Skeletal muscle satellite cell (primary cell): ENCODE results near the gene CDC14A.
"Not testable (repeated sequence)": the region's sequence is repeated elsewhere in the genome, so short reads cannot be mapped to it uniquely, and the experiment has no call there.

Experiments
- H3K27me3 ChIP-seq: 2 replicates; pipeline ENCODE4 v1.7.0; 2013; ENCODE audit warnings: low read length; ENCODE audit not compliant: control insufficient read depth, insufficient read depth
- H3K36me3 ChIP-seq: 2 replicates; pipeline ENCODE4 v1.7.0; 2013; ENCODE audit warnings: mild to moderate bottlenecking, control low read depth, low read length; ENCODE audit not compliant: insufficient read depth
- H3K4me1 ChIP-seq: 2 replicates; pipeline ENCODE4 v1.7.0; 2013; ENCODE audit warnings: low read length; ENCODE audit not compliant: control insufficient read depth, insufficient read depth
- H3K4me2 ChIP-seq: 2 replicates; pipeline ENCODE4 v1.7.0; 2013; ENCODE audit warnings: mild to moderate bottlenecking, low read length
- H3K4me3 ChIP-seq: 2 replicates; pipeline ENCODE4 v1.7.0; 2013; ENCODE audit warnings: low read length
- H3K9ac ChIP-seq: 2 replicates; pipeline ENCODE4 v1.7.0; 2013; ENCODE audit warnings: mild to moderate bottlenecking, low read depth, low read length, moderate library complexity
- H3K9me3 ChIP-seq: replicated peaks from 2 replicates; pipeline ENCODE4 v1.7.0; 2013; ENCODE audit warnings: mild to moderate bottlenecking, control low read depth, low read length

Gene CDC14A

GRCh38 chr1:100321100-100321493 is 31.2 kb upstream of the CDC14A start:
- H3K4me1 ChIP-seq: peaks cover 11% of the 10 kb centered on the region
- H3K4me2 ChIP-seq: no peak overlapping the region
- no peak overlapping the region for H3K4me3 ChIP-seq
- no peaks in the 10 kb centered on the region for H3K27me3 ChIP-seq
- no peaks in the 10 kb centered on the region for H3K36me3 ChIP-seq
- H3K9me3 ChIP-seq: no peaks in the 10 kb centered on the region
- H3K9ac ChIP-seq: no peak overlapping the region

- no peak overlapping the region for H3K9ac ChIP-seq
- H3K4me1 ChIP-seq: peaks cover 11% of the 10 kb centered on the region
- no peak overlapping the region for H3K4me3 ChIP-seq
Observed at GRCh38 chr1:100321506-100321905, 30.8 kb upstream of the CDC14A start.

GRCh38 chr1:100322436-100323211 is 29.7 kb upstream of the CDC14A start:
- H3K27me3 ChIP-seq: no peaks in the 10 kb centered on the region

More at GRCh38 chr1:100321506-100321905, 30.8 kb upstream of the CDC14A start:
- Histone ChIP-seq H3K4me2 (no peak overlapping the region), H3K36me3 (no peaks in the 10 kb centered on the region), H3K27me3 (no peaks in the 10 kb centered on the region), H3K9me3 (no peaks in the 10 kb centered on the region)

GRCh38 chr1:100323419-100324106 is 28.7 kb upstream of the CDC14A start:
- Histone ChIP-seq H3K4me2 (no peak overlapping the region), H3K27me3 (no peaks in the 10 kb centered on the region), H3K36me3 (no peaks in the 10 kb centered on the region), H3K9ac (no peak overlapping the region), H3K9me3 (no peaks in the 10 kb centered on the region), H3K4me1 (peaks cover 11% of the 10 kb centered on the region), H3K4me3 (no peak overlapping the region)

More at GRCh38 chr1:100322436-100323211, 29.7 kb upstream of the CDC14A start:
- Histone ChIP-seq H3K4me3 (no peak overlapping the region), H3K4me2 (no peak overlapping the region), H3K9ac (no peak overlapping the region), H3K4me1 (peaks cover 11% of the 10 kb centered on the region), H3K36me3 (no peaks in the 10 kb centered on the region), H3K9me3 (no peaks in the 10 kb centered on the region)

- Histone ChIP-seq H3K4me3 (no peak overlapping the region), H3K4me1 (peaks cover 11% of the 10 kb centered on the region), H3K4me2 (no peak overlapping the region), H3K36me3 (no peaks in the 10 kb centered on the region), H3K9me3 (no peaks in the 10 kb centered on the region), H3K27me3 (peaks cover 6% of the 10 kb centered on the region), H3K9ac (no peak overlapping the region)
Observed at GRCh38 chr1:100325415-100326324, 26.6 kb upstream of the CDC14A start.

- peaks cover 11% of the 10 kb centered on the region for H3K4me1 ChIP-seq
- H3K9me3 ChIP-seq, H3K36me3 ChIP-seq, H3K27me3 ChIP-seq, H3K4me3 ChIP-seq, H3K4me2 ChIP-seq, H3K9ac ChIP-seq: not testable (repeated sequence)
Observed at GRCh38 chr1:100326325-100326670, 26.0 kb upstream of the CDC14A start.

GRCh38 chr1:100328133-100328532 is 24.2 kb upstream of the CDC14A start:
- Histone ChIP-seq H3K9ac (no peak overlapping the region), H3K36me3 (no peaks in the 10 kb centered on the region), H3K4me2 (no peak overlapping the region)

GRCh38 chr1:100331146-100331545 is 21.2 kb upstream of the CDC14A start:
- H3K27me3 ChIP-seq: peaks cover 15% of the 10 kb centered on the region

More at GRCh38 chr1:100328133-100328532, 24.2 kb upstream of the CDC14A start:
- H3K4me3 ChIP-seq: no peak overlapping the region
- peaks cover 6% of the 10 kb centered on the region for H3K4me1 ChIP-seq
- no peaks in the 10 kb centered on the region for H3K9me3 ChIP-seq
- H3K27me3 ChIP-seq: peaks cover 6% of the 10 kb centered on the region

GRCh38 chr1:100332331-100332730 is 20.0 kb upstream of the CDC14A start:
- Histone ChIP-seq H3K4me3 (no peak overlapping the region), H3K9ac (no peak overlapping the region), H3K4me2 (no peak overlapping the region), H3K36me3 (no peaks in the 10 kb centered on the region), H3K27me3 (peaks cover 17% of the 10 kb centered on the region), H3K4me1 (no peaks in the 10 kb centered on the region), H3K9me3 (no peaks in the 10 kb centered on the region)

More at GRCh38 chr1:100331146-100331545, 21.2 kb upstream of the CDC14A start:
- not testable (repeated sequence) for H3K9me3 ChIP-seq, H3K4me1 ChIP-seq, H3K36me3 ChIP-seq, H3K4me3 ChIP-seq, H3K9ac ChIP-seq, H3K4me2 ChIP-seq

GRCh38 chr1:100335436-100335835 is 16.9 kb upstream of the CDC14A start:
- Histone ChIP-seq H3K4me3 (no peak overlapping the region), H3K4me2 (no peak overlapping the region), H3K9ac (no peak overlapping the region), H3K4me1 (no peaks in the 10 kb centered on the region), H3K36me3 (no peaks in the 10 kb centered on the region), H3K27me3 (peaks cover 18% of the 10 kb centered on the region), H3K9me3 (no peaks in the 10 kb centered on the region)

- H3K27me3 ChIP-seq: peaks cover 18% of the 10 kb centered on the region
- H3K9ac ChIP-seq, H3K4me1 ChIP-seq, H3K4me3 ChIP-seq, H3K36me3 ChIP-seq, H3K4me2 ChIP-seq, H3K9me3 ChIP-seq: not testable (repeated sequence)
Observed at GRCh38 chr1:100337878-100338277, 14.4 kb upstream of the CDC14A start.
